Thoracic aorta (tissue), 2 donors: ENCODE results near the gene TTBK1. TPM values are rescaled to one million over a fixed set of nuclear protein-coding genes. Genes with fewer than 3 reads are reported as not detected.

Source experiments
- ATAC-seq: fragments of 150-250 bp; one replicate; pipeline ENCODE4 v1.8.0; 2017; ENCODE audit warnings: low read depth; ENCODE audit not compliant: insufficient number of reproducible peaks, low FRiP score
- DNase-seq: peaks from one replicate; pipeline ENCODE4 v3.0.0-alpha.2; 2020; ENCODE audit warnings: low spot score
- H3K27ac ChIP-seq, 2 donors: fragments of 200-600 bp; sonication (generic); 1 replicate in 1 of 2; 2 replicates in 1 of 2; pipeline ENCODE4 v1.5.1; 2016; ENCODE audit warnings: mild to moderate bottlenecking in 2 of 2, moderate library complexity in 2 of 2
- H3K27me3 ChIP-seq: fragments of 200-600 bp; sonication (generic); replicated peaks from 2 replicates; pipeline ENCODE4 v1.6.0; 2016; ENCODE audit warnings: mild to moderate bottlenecking; ENCODE audit not compliant: insufficient read depth
- H3K36me3 ChIP-seq: fragments of 200-600 bp; sonication (generic); one replicate; pipeline ENCODE4 v1.5.1; 2016
- H3K4me1 ChIP-seq, 2 donors: fragments of 200-600 bp; sonication (generic); 1 replicate in 1 of 2; 2 replicates in 1 of 2; pipeline versions ENCODE4 v1.5.1 to v1.6.0; 2016; ENCODE audit warnings: low read depth in 2 of 2, mild to moderate bottlenecking in 1 of 2; ENCODE audit not compliant: control insufficient read depth in 1 of 2
- H3K4me3 ChIP-seq: fragments of 200-600 bp; sonication (generic); 2 replicates; pipeline ENCODE4 v1.5.1; 2016; ENCODE audit warnings: mild to moderate bottlenecking
- H3K9me3 ChIP-seq: fragments of 200-600 bp; sonication (generic); 2 replicates; pipeline ENCODE4 v1.5.1; 2016
- CTCF ChIP-seq: fragments of 200-600 bp; sonication (generic); IDR thresholded peaks from one replicate; pipeline ENCODE4 v1.5.1; 2019; ENCODE audit warnings: antibody characterized with exemption
- total RNA-seq, 2 donors: library from RNA; depleted of rRNA; stranded (reverse); fragments of >200 nt; gene quantifications; one replicate each; pipeline versions ENCODE4 v1.1.0 to v1.2.3, GENCODE V29; 2016

The TTBK1 gene
- total RNA-seq, 2 donors from 2014 or later = not detected

GRCh38 chr6:43331891-43332290, 88.6 kb downstream of the TTBK1 start:
- Histone ChIP-seq H3K4me3 (no peak overlapping the region), H3K4me1 (no peaks in the 10 kb centered on the region), H3K36me3 (peaks cover 3% of the 10 kb centered on the region), H3K27ac (no peak overlapping the region), H3K9me3 (no peaks in the 10 kb centered on the region), H3K27me3 (no peaks in the 10 kb centered on the region)
- no peak for ATAC-seq
- DNase-seq = no peak
- TF ChIP-seq CTCF = no peak

GRCh38 chr6:43334466-43335095, 91.3 kb downstream of the TTBK1 start:
- DNase-seq (no peak), ATAC-seq (no peak)
- Histone ChIP-seq H3K27ac (no peak overlapping the region), H3K4me1 (no peaks in the 10 kb centered on the region), H3K9me3 (no peaks in the 10 kb centered on the region), H3K4me3 (no peak overlapping the region), H3K36me3 (peaks cover 13% of the 10 kb centered on the region), H3K27me3 (no peaks in the 10 kb centered on the region)
- TF ChIP-seq CTCF = peak; percentile 41

- H3K9me3 ChIP-seq = no peaks in the 10 kb centered on the region
- DNase-seq = no peak
Measured at GRCh38 chr6:43335469-43335868, 92.2 kb downstream of the TTBK1 start.

GRCh38 chr6:43336382-43336781, 93.1 kb downstream of the TTBK1 start:
- no peak for ATAC-seq
- Histone ChIP-seq H3K36me3 (peaks cover 23% of the 10 kb centered on the region), H3K9me3 (no peaks in the 10 kb centered on the region)

More at GRCh38 chr6:43335469-43335868, 92.2 kb downstream of the TTBK1 start:
- ATAC-seq = no peak
- Histone ChIP-seq H3K36me3 (peaks cover 22% of the 10 kb centered on the region), H3K27me3 (no peaks in the 10 kb centered on the region), H3K27ac (no peak overlapping the region), H3K4me3 (no peak overlapping the region), H3K4me1 (no peaks in the 10 kb centered on the region)
- TF ChIP-seq CTCF = no peak

More at GRCh38 chr6:43336382-43336781, 93.1 kb downstream of the TTBK1 start:
- Histone ChIP-seq H3K27me3 (no peaks in the 10 kb centered on the region), H3K4me3 (no peak overlapping the region), H3K4me1 (no peaks in the 10 kb centered on the region), H3K27ac (no peak overlapping the region)
- TF ChIP-seq CTCF = no peak
- DNase-seq = no peak

Other genes with a start within 250 kb of the TTBK1 start
- 10 to 100 TPM; 41.2 to 49.6 TPM for gene MEA1, start 229.5 kb upstream of the TTBK1 start, total RNA-seq
- gene KLHDC3, start 229.2 kb upstream of the TTBK1 start, total RNA-seq = 100 to 1,000 TPM in 1 of 2 donors, 10 to 100 TPM in 1; 87.3 to 105 TPM
- gene RRP36, start 221.9 kb upstream of the TTBK1 start, total RNA-seq = 10 to 100 TPM; 61.6 to 76.2 TPM
- 10 to 100 TPM; 10.0 to 14.8 TPM for gene CUL7, start 189.6 kb upstream of the TTBK1 start, total RNA-seq
- 10 to 100 TPM in 1 of 2 donors, 1 to 10 TPM in 1; 7.4 to 10.6 TPM for gene MRPL2, start 184.0 kb upstream of the TTBK1 start, total RNA-seq
- 10 to 100 TPM; 22.9 to 33.5 TPM for gene KLC4, start 183.8 kb upstream of the TTBK1 start, total RNA-seq
- 1 to 10 TPM; 4.5 to 6.8 TPM for gene PTK7, start 167.2 kb upstream of the TTBK1 start, total RNA-seq
- gene SRF, start 72.2 kb upstream of the TTBK1 start, total RNA-seq = 10 to 100 TPM; 79.5 to 99.0 TPM
- gene CUL9, start 61.3 kb upstream of the TTBK1 start, total RNA-seq = 10 to 100 TPM; 30.3 to 41.2 TPM
- 10 to 100 TPM; 16.7 to 54.7 TPM for gene DNPH1, start 14.0 kb upstream of the TTBK1 start, total RNA-seq
- gene SLC22A7, start 54.8 kb downstream of the TTBK1 start, total RNA-seq = not detected
- gene CRIP3, start 65.3 kb downstream of the TTBK1 start, total RNA-seq = not detected
- 10 to 100 TPM; 13.0 to 24.1 TPM for gene ZNF318, start 126.2 kb downstream of the TTBK1 start, total RNA-seq
- 10 to 100 TPM; 24.3 to 58.9 TPM for gene ABCC10, start 184.1 kb downstream of the TTBK1 start, total RNA-seq
- not detected for gene DLK2, start 212.1 kb downstream of the TTBK1 start, total RNA-seq
- gene TJAP1, start 234.1 kb downstream of the TTBK1 start, total RNA-seq = 10 to 100 TPM; 19.5 to 21.0 TPM